HG03196 (cell line): Measurements from ENCODE around the gene CYLC1.

Experiments used
- ATAC-seq: cut with Tn5 transposase; IDR thresholded peaks from one replicate; pipeline ENCODE4 v1.9.1; 2021; ENCODE audit not compliant: unreplicated experiment

The CYLC1 gene

DNA sequence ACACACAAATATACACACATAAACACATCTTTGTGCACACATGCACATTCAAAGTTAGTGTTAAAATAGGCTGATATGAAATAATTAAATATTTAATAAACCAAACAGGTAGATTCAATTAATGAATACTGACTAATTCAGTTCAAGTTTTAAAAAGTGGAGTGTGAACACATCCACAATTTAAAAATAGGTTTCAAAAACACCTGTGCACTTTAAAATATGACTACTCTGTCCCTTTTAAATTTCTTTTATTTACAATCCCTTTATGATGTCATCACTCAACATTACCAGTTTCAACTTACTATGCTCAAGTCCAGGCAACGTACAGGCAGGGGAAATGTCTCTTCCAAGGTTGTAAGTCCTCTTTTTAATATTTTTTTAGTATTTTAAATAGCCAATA is at the start of gene CYLC1:
Gene CYLC1 (plus strand): TSS at position 301 of the 400 bp plus-strand sequence. CDS start 37 bp downstream, at position 338.
- ATAC-seq = no peak

DNA sequence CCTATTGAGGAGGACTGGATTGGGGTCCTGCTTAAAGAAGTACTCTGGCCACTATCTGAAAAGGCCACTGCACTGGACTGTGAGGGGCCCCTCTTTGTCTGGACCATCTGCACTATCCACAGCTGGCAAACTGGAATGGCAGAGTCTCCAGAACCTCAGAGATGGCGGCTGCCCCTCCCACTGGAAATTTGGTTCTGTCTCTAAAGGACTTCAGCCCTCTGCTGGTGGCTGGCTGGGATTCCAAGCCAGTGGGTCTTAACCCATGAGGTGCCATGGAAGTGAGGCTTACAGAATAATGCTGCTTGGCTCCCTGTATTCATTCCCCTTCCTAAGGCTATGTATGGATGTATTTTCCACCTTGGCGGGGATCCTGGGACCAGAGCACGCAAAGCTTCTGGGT is 41.6 kb upstream of the CYLC1 start:
- no peak for ATAC-seq

- no peak for ATAC-seq
These were observed 31.1 kb upstream of the CYLC1 start for GRCh38 chrX:83829874-83830273.

DNA sequence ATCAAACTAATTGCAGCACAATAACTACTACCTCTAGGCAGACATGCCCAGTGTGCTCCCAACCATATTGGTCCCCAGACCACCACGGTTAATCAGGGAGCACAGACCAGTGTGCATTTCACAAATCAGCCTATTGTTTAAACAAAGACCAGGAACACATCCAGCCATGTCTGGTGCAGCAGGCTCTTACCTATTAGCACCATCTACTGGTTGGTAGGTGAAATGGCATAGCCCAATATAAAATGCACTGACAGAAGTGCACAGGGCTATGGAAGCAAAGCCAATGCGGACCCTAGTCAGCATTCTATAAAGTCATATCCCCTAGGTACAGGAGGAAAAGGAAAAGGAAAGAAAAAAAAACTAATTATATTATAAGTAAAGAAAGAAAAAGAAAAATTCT is 15.5 kb upstream of the CYLC1 start:
- ATAC-seq = peak; percentile 71

DNA sequence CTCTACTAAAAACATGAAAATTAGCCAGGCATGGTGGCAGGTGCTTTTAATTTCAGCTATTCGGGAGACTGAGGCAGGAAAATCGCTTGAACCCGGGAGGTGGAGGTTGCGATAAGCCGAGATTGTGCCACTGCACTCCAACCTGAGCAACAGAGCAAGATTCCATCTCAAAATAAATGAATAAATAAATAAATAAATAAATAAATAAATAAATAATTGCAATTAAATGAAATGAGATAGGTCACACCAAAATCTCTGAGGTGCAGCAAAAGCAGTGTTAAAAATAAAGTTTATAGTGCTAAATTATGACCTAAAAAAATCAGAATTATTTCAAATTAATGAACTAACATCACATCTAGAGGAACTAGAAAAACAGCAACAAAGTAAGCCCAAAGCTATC is 13.6 kb upstream of the CYLC1 start:
- ATAC-seq = no peak

- no peak for ATAC-seq
These were observed 27.6 kb downstream of the CYLC1 start for GRCh38 chrX:83888585-83888984.

GRCh38 chrX:83892433-83892832 is 31.5 kb downstream of the CYLC1 start:
- ATAC-seq = no peak

- no peak for ATAC-seq
These were observed 46.0 kb downstream of the CYLC1 start for GRCh38 chrX:83906921-83907320.

DNA sequence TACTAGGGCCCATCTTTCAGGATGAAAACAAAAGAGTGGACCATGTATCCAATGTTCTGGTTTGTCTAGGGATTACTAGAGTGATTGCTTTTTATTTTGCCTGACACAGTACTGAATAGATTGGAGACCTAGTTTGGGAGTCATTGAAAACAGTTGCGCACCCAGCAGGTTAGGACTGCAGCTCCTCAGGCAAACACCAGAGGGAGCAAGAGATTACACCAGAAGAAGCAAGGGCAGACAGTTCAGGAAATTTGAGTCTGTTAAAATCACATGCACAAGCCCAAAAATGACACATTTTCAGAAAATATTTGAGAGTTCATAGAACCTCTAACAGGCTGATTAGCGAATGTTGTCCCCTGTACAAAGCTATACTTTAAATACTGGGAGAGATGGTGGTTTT is 55.6 kb downstream of the CYLC1 start:
- ATAC-seq = no peak

DNA sequence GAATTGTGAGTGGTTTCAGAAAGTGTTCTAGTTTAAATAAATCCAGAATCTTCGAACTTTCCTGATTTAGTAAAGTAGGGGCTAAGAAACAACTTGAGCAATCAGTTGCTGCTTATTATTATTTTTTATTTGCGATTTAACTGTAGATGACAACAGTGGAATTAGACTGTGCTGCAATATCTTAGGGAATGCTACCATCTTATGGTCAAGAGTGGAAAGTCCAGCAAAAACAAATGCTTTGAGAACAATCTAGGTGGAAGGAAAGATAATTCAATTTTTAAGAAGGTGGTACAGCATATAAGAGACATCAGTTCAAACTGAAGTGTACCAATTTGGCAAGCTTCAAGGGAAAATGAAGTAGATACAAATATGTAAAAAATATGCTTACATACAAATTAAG is 73.3 kb downstream of the CYLC1 start:
- no peak for ATAC-seq
